SK-N-SH (cell line): ENCODE data around the gene RNF146. TPM values are rescaled to one million over a fixed set of nuclear protein-coding genes. Genes with fewer than 3 reads are reported as not detected.

ENCODE experiments used
- CTCF ChIA-PET: fragments of 300-600, 350-600 bp; formaldehyde crosslinking; extraction: SDS; loops from one replicate; lab custom pipeline; 2021; lab: Yijun Ruan, JAX
- POLR2A ChIA-PET: fragments of 350-600 bp; sonication (Branson Sonifier 250); formaldehyde crosslinking; extraction: SDS; loops from one replicate; lab custom pipeline; 2020; ENCODE audit warnings: antibody characterized with exemption, inconsistent platforms; lab: Yijun Ruan, JAX
- DNase-seq: peaks from one replicate; pipeline ENCODE4 v3.0.0; 2012
- H2AFZ ChIP-seq: fragments of 200-600 bp; sonication (generic); 2 replicates; pipeline ENCODE4 v1.8.1; 2016; ENCODE audit warnings: antibody characterized with exemption, mild to moderate bottlenecking, low read depth
- H3F3A ChIP-seq: fragments of 200-600 bp; sonication (generic); replicated peaks from 2 replicates; pipeline ENCODE3; 2016; ENCODE audit warnings: antibody characterized with exemption, mild to moderate bottlenecking; ENCODE audit not compliant: insufficient read depth
- H3K27ac ChIP-seq, 2 experiments: fragments of 200-500 bp in 1 of 2; fragments of 200-600 bp in 1 of 2; sonication (Bioruptor generic) in 1 of 2; sonication (generic), shearing (Covaris generic) in 1 of 2; 2 replicates each; pipeline versions ENCODE4 v1.5.1 to v1.6.1; 2014 to 2016; ENCODE audit warnings: low read depth in 2 of 2, inconsistent platforms in 1 of 2, low read length in 1 of 2, mild to moderate bottlenecking in 1 of 2, mixed read lengths in 1 of 2
- H3K27me3 ChIP-seq: fragments of 200-600 bp; sonication (generic), shearing (Covaris generic); 2 replicates; pipeline ENCODE4 v1.6.1; 2016; ENCODE audit warnings: mixed run types; ENCODE audit not compliant: insufficient read depth
- H3K36me3 ChIP-seq, 2 experiments: fragments of 200-500 bp in 1 of 2; fragments of 200-600 bp in 1 of 2; sonication (Bioruptor generic) in 1 of 2; sonication (generic) in 1 of 2; replicated peaks in 1 of 2; 2 replicates each; pipeline versions ENCODE3 to v1.5.1; 2014 to 2016; ENCODE audit warnings: low read length in 1 of 2, mild to moderate bottlenecking in 1 of 2; ENCODE audit not compliant: insufficient read depth in 2 of 2, control insufficient read depth in 1 of 2
- H3K4me1 ChIP-seq, 2 experiments: fragments of 200-500 bp in 1 of 2; fragments of 200-600 bp in 1 of 2; sonication (Bioruptor generic) in 1 of 2; sonication (generic), shearing (Covaris generic) in 1 of 2; 2 replicates each; pipeline versions ENCODE4 v1.5.1 to v1.6.1; 2014 to 2016; ENCODE audit warnings: low read depth in 1 of 2, low read length in 1 of 2, mixed run types in 1 of 2; ENCODE audit not compliant: insufficient read depth in 2 of 2, control insufficient read depth in 1 of 2
- H3K4me2 ChIP-seq: fragments of 200-600 bp; sonication (generic), shearing (Covaris generic); 2 replicates; pipeline ENCODE4 v1.6.1; 2017; ENCODE audit warnings: mixed run types
- H3K4me3 ChIP-seq, 2 experiments: fragments of 200-500 bp in 1 of 2; fragments of 200-600 bp in 1 of 2; sonication (Bioruptor generic) in 1 of 2; sonication (generic), shearing (Covaris generic) in 1 of 2; 2 replicates each; pipeline versions ENCODE4 v1.5.1 to v1.8.1; 2014 to 2016; ENCODE audit warnings: low read depth in 2 of 2, inconsistent platforms in 1 of 2, low read length in 1 of 2, mild to moderate bottlenecking in 1 of 2, mixed read lengths in 1 of 2, moderate library complexity in 1 of 2
- H3K79me2 ChIP-seq: fragments of 200-600 bp; sonication (generic); 2 replicates; pipeline ENCODE4 v1.8.1; 2017; ENCODE audit warnings: mild to moderate bottlenecking; ENCODE audit not compliant: insufficient read depth
- H3K9ac ChIP-seq: fragments of 200-600 bp; sonication (generic); 2 replicates; pipeline ENCODE4 v1.6.1; 2017; ENCODE audit warnings: mixed run types
- H3K9me2 ChIP-seq: fragments of 200-600 bp; sonication (generic); 2 replicates; pipeline ENCODE4 v1.6.1; 2017; ENCODE audit warnings: mixed run types
- H3K9me3 ChIP-seq: fragments of 200-600 bp; sonication (generic); 2 replicates; pipeline ENCODE4 v1.6.1; 2017; ENCODE audit warnings: mixed run types, mild to moderate bottlenecking, moderate library complexity
- H4K20me1 ChIP-seq: fragments of 200-600 bp; sonication (generic); 2 replicates; pipeline ENCODE4 v1.6.1; 2017; ENCODE audit warnings: mild to moderate bottlenecking, mixed run types; ENCODE audit not compliant: insufficient read depth
- ELF1 ChIP-seq: IDR thresholded peaks from 2 replicates; pipeline ENCODE4 v1.4.0; 2012
- EP300 ChIP-seq, 2 experiments: IDR thresholded peaks; 2 replicates each; pipeline versions ENCODE4 v1.4.0 to v1.6.1; 2012; ENCODE audit warnings: borderline replicate concordance in 1 of 2, low read depth in 1 of 2, low read length in 1 of 2
- EZH2phosphoT487 ChIP-seq: fragments of 200-600 bp; sonication (generic); IDR thresholded peaks from 2 replicates; pipeline ENCODE4 v1.6.1; 2017; ENCODE audit warnings: low read depth, mixed run types, mild to moderate bottlenecking, antibody characterized with exemption, moderate library complexity, borderline replicate concordance
- FOXM1 ChIP-seq: IDR thresholded peaks from 2 replicates; pipeline ENCODE4 v1.4.0; 2012; ENCODE audit warnings: low read depth, mild to moderate bottlenecking
- GABPA ChIP-seq: IDR thresholded peaks from 2 replicates; pipeline ENCODE4 v1.4.0; 2012; ENCODE audit warnings: low read depth, mild to moderate bottlenecking
- GATA2 ChIP-seq: sonication (generic); formaldehyde crosslinking; IDR thresholded peaks from 2 replicates; pipeline ENCODE4 v1.5.0; 2020; ENCODE audit warnings: mild to moderate bottlenecking, missing genetic modification reagents
- IRF3 ChIP-seq: fragments of 150-350 bp; IDR thresholded peaks from 2 replicates; pipeline ENCODE4 v1.6.1; 2016; ENCODE audit warnings: mild to moderate bottlenecking, low read depth, low read length
- PBX3 ChIP-seq: IDR thresholded peaks from 2 replicates; pipeline ENCODE4; 2012
- POLR2AphosphoS5 ChIP-seq: IDR thresholded peaks from 2 replicates; pipeline ENCODE4 v1.6.1; 2012; ENCODE audit warnings: low read depth, low read length
- RFX5 ChIP-seq: IDR thresholded peaks from 2 replicates; pipeline ENCODE4 v1.6.1; 2012; ENCODE audit warnings: mild to moderate bottlenecking, improper control_type of control experiment, low read length
- WGBS: methylation state at CpG from one replicate; pipeline ENCODE4 v1.1.6; 2017; ENCODE audit warnings: low lambda C conversion rate; 5-methylcytosine and 5-hydroxymethylcytosine counted together
- polyA plus RNA-seq, 3 experiments: library from polyadenylated mRNA; depleted of rRNA; stranded (reverse); fragments of >200 nt; gene quantifications; 2 replicates each; pipeline ENCODE4 v1.2.3, GENCODE V29; 2012

The RNF146 gene
- polyA plus RNA-seq, 1 of the 3 experiments (the other 2 are of a cell fraction): 29.2 TPM

GRCh38 chr6:127288705-127289104 is 22.0 kb downstream of the RNF146 start:
- no peak for DNase-seq
- CTCF ChIA-PET: no interaction called here
- Histone ChIP-seq H3K4me2 (no peak overlapping the region), H3K9me2 (peaks cover 3% of the 10 kb centered on the region; the same call in 1 of the 2 replicates), H3K27me3 (no peaks in the 10 kb centered on the region), H3K9ac (no peak overlapping the region), H2AFZ (no peak overlapping the region), H3K36me3 (peaks cover 81 to 88% of the 10 kb centered on the region in 2 experiments), H3K4me1 (no peaks in the 10 kb centered on the region), H3K9me3 (no peaks in the 10 kb centered on the region), H3F3A (peaks cover 7% of the 10 kb centered on the region), H3K27ac (peak overlapping the region in 1 of 2 experiments; percentile 18; a peak in 1 of 4 replicates), H3K4me3 (no peak overlapping the region), H3K79me2 (peaks cover 17% of the 10 kb centered on the region), H4K20me1 (peaks cover 11% of the 10 kb centered on the region; the same call in 1 of the 2 replicates)
- TF ChIP-seq EZH2phosphoT487 (no peak), GATA2 (CRISPR knock-in tag) (no peak), EP300 (IDR thresholded peaks at IDR 0.05; ENCODE audit: borderline replicate concordance in 1 of 2, low read depth in 1 of 2, low read length in 1 of 2) (no peak), GABPA (no peak), IRF3 (no peak), POLR2AphosphoS5 (no peak), PBX3 (no peak)
- POLR2A ChIA-PET: interaction anchor here (1.8 kb wide), 1 partner anchor 21 kb away, joined by 3 read pairs; no protein-coding TSS in a partner anchor

- Histone ChIP-seq H3K79me2 (peaks cover 17% of the 10 kb centered on the region), H3K4me2 (no peak overlapping the region), H3F3A (peaks cover 7% of the 10 kb centered on the region), H3K9ac (no peak overlapping the region), H3K4me1 (no peaks in the 10 kb centered on the region), H3K4me3 (no peak overlapping the region), H3K36me3 (peaks cover 75 to 84% of the 10 kb centered on the region in 2 experiments), H3K9me2 (peaks cover 3% of the 10 kb centered on the region; the same call in 1 of the 2 replicates), H2AFZ (no peak overlapping the region), H3K27ac (no peak overlapping the region; a peak in 1 of 4 replicates), H4K20me1 (peaks cover 11% of the 10 kb centered on the region; the same call in 1 of the 2 replicates), H3K27me3 (no peaks in the 10 kb centered on the region), H3K9me3 (no peaks in the 10 kb centered on the region)
- ChIA-PET CTCF (interaction anchor here (1.5 to 4.2 kb wide), 2 partner anchors 12 to 44 kb away, joined by 3 to 23 read pairs; no protein-coding TSS in a partner anchor), POLR2A (no interaction called here)
- WGBS: 95% methylated on average over 5 of the region's 5 CpGs
- DNase-seq: no peak
- TF ChIP-seq GABPA (no peak), ELF1 (no peak), RFX5 (no peak), FOXM1 (no peak), EZH2phosphoT487 (no peak)
Measured at GRCh38 chr6:127289934-127290333, 23.3 kb downstream of the RNF146 start.
